A549 (cell line): ENCODE results near the gene CELSR1. TPM values are rescaled to one million over a fixed set of nuclear protein-coding genes. Genes with fewer than 3 reads are reported as not detected.
A peak's percentile ranks its signal among the peaks of the same experiment; 100 is the strongest.
"Not testable (repeated sequence)": the region's sequence is repeated elsewhere in the genome, so short reads cannot be mapped to it uniquely, and the experiment has no call there.

ENCODE experiments used
- ATAC-seq, 2 experiments: fragments of 200-7000 bp in 1 of 2; fragments of >200 bp in 1 of 2; cut with Nextera tagmentation in 1 of 2; cut with Tn5 transposase in 1 of 2; 3 replicates each; pipeline versions ENCODE4 v1.8.0 to v1.9.1; 2018 to 2020; ENCODE audit warnings: mild to moderate bottlenecking in 1 of 2, moderate library complexity in 1 of 2
- CTCF ChIA-PET: fragments of 300-600 bp; sonication (Branson Sonifier 250); formaldehyde crosslinking; extraction: SDS; loops from one replicate; lab custom pipeline; 2021; ENCODE audit warnings: antibody characterized with exemption, inconsistent platforms; lab: Yijun Ruan, JAX
- POLR2A ChIA-PET: fragments of 350-600 bp; formaldehyde crosslinking; extraction: SDS; loops from one replicate; lab custom pipeline; 2021; ENCODE audit warnings: antibody characterized with exemption, inconsistent platforms; lab: Yijun Ruan, JAX
- DNase-seq, 2 experiments: peaks; one replicate each; pipeline versions ENCODE4 v3.0.0 to v3.0.0-alpha.2; 2011 to 2016; ENCODE audit warnings: low read depth in 1 of 2, low spot score in 1 of 2
- FAIRE-seq: peaks from 2 replicates; lab custom pipeline; 2011; peaks lifted over from hg19 to GRCh38; lab: Jason Lieb, UNC
- H3K27ac ChIP-seq, 2 experiments: fragments of >200 bp; sonication (Bioruptor Twin); formaldehyde crosslinking; 3 replicates each; pipeline ENCODE4 v1.5.1; 2016 to 2017
- H3K4me1 ChIP-seq: fragments of >200 bp; sonication (Bioruptor Twin); formaldehyde crosslinking; 3 replicates; pipeline ENCODE4 v1.6.1; 2016
- H3K4me2 ChIP-seq: fragments of >200 bp; sonication (Bioruptor Twin); formaldehyde crosslinking; 3 replicates; pipeline ENCODE4 v1.6.1; 2016
- H3K4me3 ChIP-seq: fragments of >200 bp; sonication (Bioruptor Twin); formaldehyde crosslinking; 3 replicates; pipeline ENCODE4 v1.5.1; 2016
- H3K9me3 ChIP-seq: fragments of >200 bp; sonication (Bioruptor Twin); formaldehyde crosslinking; 3 replicates; pipeline ENCODE4 v1.6.1; 2016
- CBX2 ChIP-seq: fragments of 200-600 bp; sonication (generic); IDR thresholded peaks from 2 replicates; pipeline ENCODE4 v1.6.1; 2016; ENCODE audit warnings: low read depth, mild to moderate bottlenecking, borderline replicate concordance
- CBX8 ChIP-seq: fragments of 200-600 bp; sonication (generic); IDR thresholded peaks from 2 replicates; pipeline ENCODE4 v1.6.1; 2016
- CEBPB ChIP-seq, 2 experiments: fragments of >200 bp in 1 of 2; sonication (Bioruptor Twin) in 1 of 2; formaldehyde crosslinking in 1 of 2; IDR thresholded peaks; 2 replicates each; pipeline ENCODE4 v1.6.1; 2012 to 2016
- CHD4 ChIP-seq: fragments of 200-600 bp; sonication (generic); IDR thresholded peaks from 2 replicates; pipeline ENCODE4 v1.6.1; 2016; ENCODE audit warnings: antibody characterized with exemption, mild to moderate bottlenecking, borderline replicate concordance
- E2F6 ChIP-seq: IDR thresholded peaks from 2 replicates; pipeline ENCODE4 v1.6.1; 2012; ENCODE audit warnings: low read depth, borderline replicate concordance
- EHMT2 ChIP-seq: fragments of 200-600 bp; sonication (generic); IDR thresholded peaks from 2 replicates; pipeline ENCODE4 v1.6.1; 2016; ENCODE audit warnings: antibody characterized with exemption, low read depth, mild to moderate bottlenecking, moderate library complexity
- EP300 ChIP-seq, 2 experiments: fragments of >200 bp; sonication (Bioruptor Twin); formaldehyde crosslinking; IDR thresholded peaks; 2 replicates in 1 of 2; 3 replicates in 1 of 2; pipeline ENCODE4 v1.6.1; 2016 to 2017
- FOSB ChIP-seq: fragments of 250-450 bp; sonication (Bioruptor Pico); IDR thresholded peaks from 2 replicates; pipeline ENCODE4 v1.5.0; 2020; ENCODE audit warnings: mild to moderate bottlenecking, moderate library complexity
- FOSL2 ChIP-seq, 2 experiments: fragments of 450-650 bp in 1 of 2; fragments of >200 bp in 1 of 2; sonication (Bioruptor Twin) in 1 of 2; formaldehyde crosslinking; IDR thresholded peaks; 2 replicates each; pipeline versions ENCODE4 v1.5.0 to v1.6.1; 2016 to 2020; ENCODE audit warnings: mild to moderate bottlenecking in 1 of 2, moderate library complexity in 1 of 2
- HOXA7 ChIP-seq: fragments of 250-450 bp; sonication (Bioruptor Pico); IDR thresholded peaks from 2 replicates; pipeline ENCODE4 v1.5.0; 2020; ENCODE audit warnings: mild to moderate bottlenecking, moderate library complexity
- MAFK ChIP-seq: fragments of 450-650 bp; IDR thresholded peaks from 2 replicates; pipeline ENCODE4 v1.6.1; 2014; ENCODE audit not compliant: partially characterized antibody
- MAX ChIP-seq: IDR thresholded peaks from 2 replicates; pipeline ENCODE4 v1.6.1; 2012
- MYC ChIP-seq: IDR thresholded peaks from 2 replicates; pipeline ENCODE4 v1.6.1; 2012; ENCODE audit warnings: mild to moderate bottlenecking, inconsistent platforms, low read length, improper control_type of control experiment, borderline replicate concordance
- NFE2L2 ChIP-seq: fragments of 150-350 bp; conservative IDR thresholded peaks from 2 replicates; pipeline ENCODE4 v1.6.1; 2014; ENCODE audit warnings: low read length
- NR3C1 ChIP-seq: fragments of >200 bp; sonication (Bioruptor Twin); formaldehyde crosslinking; IDR thresholded peaks from 3 replicates; pipeline ENCODE4 v1.6.1; 2017
- PBX3 ChIP-seq: IDR thresholded peaks from 2 replicates; pipeline ENCODE4 v1.6.1; 2012
- RCOR1 ChIP-seq: fragments of 150-350 bp; IDR thresholded peaks from 2 replicates; pipeline ENCODE4 v1.6.1; 2014; ENCODE audit warnings: antibody characterized with exemption, low read length, low read depth
- RFX5 ChIP-seq: fragments of 450-650 bp; IDR thresholded peaks from 2 replicates; pipeline ENCODE4 v1.7.1; 2014; ENCODE audit warnings: antibody characterized with exemption, mild to moderate bottlenecking, moderate library complexity
- SREBF2 ChIP-seq: fragments of 450-650 bp; IDR thresholded peaks from 2 replicates; pipeline ENCODE4 v1.6.1; 2014; ENCODE audit warnings: mild to moderate bottlenecking, moderate library complexity
- TP53 ChIP-seq: fragments of 250-450 bp; sonication (Bioruptor Pico); IDR thresholded peaks from 2 replicates; pipeline ENCODE4 v1.5.0; 2021; ENCODE audit warnings: mild to moderate bottlenecking, moderate library complexity
- ZNF302 ChIP-seq: fragments of 250-450 bp; sonication (Bioruptor Pico); IDR thresholded peaks from 2 replicates; pipeline ENCODE4 v1.9.0; 2021; ENCODE audit warnings: inconsistent platforms, mild to moderate bottlenecking, moderate library complexity
- WGBS: methylation state at CpG from one replicate; pipeline ENCODE4 v1.1.6; 2017; ENCODE audit errors: missing lambda C conversion rate; 5-methylcytosine and 5-hydroxymethylcytosine counted together
- polyA plus RNA-seq, 4 experiments: library from polyadenylated mRNA; depleted of rRNA in 3 of 4; stranded (reverse); fragments of >200 nt; fragmentation: RNase III in 1 of 4; extraction: RNeasy Plus Mini Kit Qiagen cat#74134 plus additional on column Dnase treatment in 1 of 4; gene quantifications; 2 replicates in 3 of 4; 3 replicates in 1 of 4; pipeline ENCODE4 v1.2.3, GENCODE V29; 2011 to 2017
- TF ChIP-seq, protein P1 (sequence below): fragments of 150-350 bp; IDR thresholded peaks from 2 replicates; pipeline ENCODE4 v1.6.1; 2014; ENCODE audit warnings: low read depth, mild to moderate bottlenecking, low read length

The CELSR1 gene
- polyA plus RNA-seq, 2 of the 4 experiments (the other 2 are of a cell fraction), result 15.3 to 31.8 TPM

GRCh38 chr22:46501701-46502100, 35.7 kb downstream of the CELSR1 start:
- TF ChIP-seq FOSL2 (IDR thresholded peaks at IDR 0.05), result peak; percentile 20; the same call in 1 of the 2 replicates
- TF ChIP-seq FOSL2 (CRISPR knock-in tag; IDR thresholded peaks at IDR 0.05), result peak; percentile 29; the same call in 1 of the 2 replicates
- no peak for TF ChIP-seq EP300 (IDR thresholded peaks at IDR 0.05)
- 6% methylated on average over 3 of the region's 3 CpGs for WGBS
- Histone ChIP-seq H3K4me3 (no peak overlapping the region), H3K4me2 (peak overlapping the region; percentile 54), H3K4me1 (peaks cover 41% of the 10 kb centered on the region), H3K27ac (peak overlapping the region; percentile 60 to 87), H3K9me3 (no peaks in the 10 kb centered on the region)
- CTCF ChIA-PET, result interaction anchor here (0.8 to 4.3 kb wide), 9 partner anchors 9 to 147 kb away, joined by 3 to 12 read pairs (median 4); partner anchors contain the start of gene CELSR1
- peak; percentile 85 to 89 for ATAC-seq
- POLR2A ChIA-PET, result interaction anchor here (1.2 to 2.0 kb wide), 2 partner anchors 14 to 26 kb away, joined by 3 to 6 read pairs; no protein-coding TSS in a partner anchor
- DNase-seq, result peak in 1 of 2 experiments; percentile 46
- FAIRE-seq, result no peak

GRCh38 chr22:46501265-46501664, 36.2 kb downstream of the CELSR1 start:
- H3K4me3 ChIP-seq, ATAC-seq, H3K9me3 ChIP-seq, DNase-seq, FAIRE-seq: not testable (repeated sequence)
- ChIA-PET POLR2A (interaction anchor here (1.2 to 2.0 kb wide), 2 partner anchors 13 to 27 kb away, joined by 3 to 6 read pairs; no protein-coding TSS in a partner anchor), CTCF (interaction anchor here (0.8 to 4.3 kb wide), 5 partner anchors 10 to 147 kb away, joined by 3 to 12 read pairs (median 4); partner anchors contain the start of gene CELSR1)
- peaks cover 41% of the 10 kb centered on the region for H3K4me1 ChIP-seq
- H3K4me2 ChIP-seq, result peak overlapping the region; percentile 54
- WGBS, result 89% methylated on average over 12 of the region's 12 CpGs
- peak overlapping the region; percentile 60 to 87 for H3K27ac ChIP-seq

- Histone ChIP-seq H3K4me3 (no peak overlapping the region), H3K9me3 (no peaks in the 10 kb centered on the region), H3K4me2 (no peak overlapping the region), H3K4me1 (peaks cover 41% of the 10 kb centered on the region)
- no peak for DNase-seq
- ChIA-PET POLR2A (no interaction called here), CTCF (interaction anchor here (0.8 to 4.3 kb wide), 3 partner anchors 33 to 50 kb away, joined by 4 to 12 read pairs (median 4); no protein-coding TSS in a partner anchor)
- no peak for FAIRE-seq
- no peak for ATAC-seq
- 88% methylated on average over 6 of the region's 15 CpGs for WGBS
- no peak for TF ChIP-seq MAX
- TF ChIP-seq SREBF2, result no peak
- TF ChIP-seq CEBPB (IDR thresholded peaks at IDR 0.05), result no peak
- TF ChIP-seq CBX2, result no peak
- TF ChIP-seq ZNF302 (CRISPR knock-in tag), result no peak
- no peak for TF ChIP-seq E2F6
- TF ChIP-seq HOXA7 (CRISPR knock-in tag), result no peak
- TF ChIP-seq CBX8, result no peak
- no peak for TF ChIP-seq CHD4
- TF ChIP-seq RFX5, result no peak
- TF ChIP-seq FOSB (CRISPR knock-in tag), result no peak
- TF ChIP-seq, protein P1, sequence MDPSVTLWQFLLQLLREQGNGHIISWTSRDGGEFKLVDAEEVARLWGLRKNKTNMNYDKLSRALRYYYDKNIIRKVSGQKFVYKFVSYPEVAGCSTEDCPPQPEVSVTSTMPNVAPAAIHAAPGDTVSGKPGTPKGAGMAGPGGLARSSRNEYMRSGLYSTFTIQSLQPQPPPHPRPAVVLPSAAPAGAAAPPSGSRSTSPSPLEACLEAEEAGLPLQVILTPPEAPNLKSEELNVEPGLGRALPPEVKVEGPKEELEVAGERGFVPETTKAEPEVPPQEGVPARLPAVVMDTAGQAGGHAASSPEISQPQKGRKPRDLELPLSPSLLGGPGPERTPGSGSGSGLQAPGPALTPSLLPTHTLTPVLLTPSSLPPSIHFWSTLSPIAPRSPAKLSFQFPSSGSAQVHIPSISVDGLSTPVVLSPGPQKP, result no peak
- TF ChIP-seq MAFK, result no peak
- TF ChIP-seq RCOR1, result no peak
- no peak for TF ChIP-seq PBX3
- TF ChIP-seq MYC, result no peak
- no peak for TF ChIP-seq NFE2L2
- TF ChIP-seq EHMT2, result no peak
- no peak for TF ChIP-seq NR3C1
- TF ChIP-seq TP53 (CRISPR knock-in tag), result no peak
- TF ChIP-seq, all 56 proteins: peak for 0
- peak overlapping the region in 1 of 2 experiments; percentile 87; a peak in 3 of 6 replicates for H3K27ac ChIP-seq
Observed at GRCh38 chr22:46500201-46500600, 37.2 kb downstream of the CELSR1 start.
